Kidney epithelial cell (primary cell): ENCODE results near the gene U2SURP. TPM values are rescaled to one million over a fixed set of nuclear protein-coding genes. Genes with fewer than 3 reads are reported as not detected.

Source experiments
- DNase-seq: peaks from one replicate; pipeline ENCODE4 v3.0.0-alpha.2; 2010; ENCODE audit warnings: low read depth
- H3K27me3 ChIP-seq: 2 replicates; pipeline ENCODE4 v1.6.0; 2011; ENCODE audit warnings: low read length; ENCODE audit not compliant: control insufficient read depth, insufficient read depth
- H3K36me3 ChIP-seq: 2 replicates; pipeline ENCODE4 v1.5.1; 2011; ENCODE audit warnings: low read length; ENCODE audit not compliant: control insufficient read depth, insufficient read depth
- H3K4me3 ChIP-seq: 2 replicates; pipeline ENCODE4 v1.5.1; 2011; ENCODE audit warnings: low read depth, mild to moderate bottlenecking, control low read depth, low read length
- total RNA-seq: library from RNA; depleted of rRNA; stranded (reverse); fragments of >200 nt; gene quantifications from 2 replicates; pipeline ENCODE4 v1.2.3, GENCODE V29; 2015
- TF ChIP-seq, protein P1 (sequence below): IDR thresholded peaks from 2 replicates; pipeline ENCODE4 v1.5.1; 2011; ENCODE audit warnings: mild to moderate bottlenecking, moderate library complexity, low read length, control low read depth, inconsistent platforms; ENCODE audit not compliant: insufficient read depth, poor library complexity, severe bottlenecking

Gene U2SURP
- total RNA-seq, 1 donor from 2014 or later = 60.6 TPM

- H3K4me3 ChIP-seq = no peak overlapping the region
- no peaks in the 10 kb centered on the region for H3K36me3 ChIP-seq
- TF ChIP-seq, protein P1, sequence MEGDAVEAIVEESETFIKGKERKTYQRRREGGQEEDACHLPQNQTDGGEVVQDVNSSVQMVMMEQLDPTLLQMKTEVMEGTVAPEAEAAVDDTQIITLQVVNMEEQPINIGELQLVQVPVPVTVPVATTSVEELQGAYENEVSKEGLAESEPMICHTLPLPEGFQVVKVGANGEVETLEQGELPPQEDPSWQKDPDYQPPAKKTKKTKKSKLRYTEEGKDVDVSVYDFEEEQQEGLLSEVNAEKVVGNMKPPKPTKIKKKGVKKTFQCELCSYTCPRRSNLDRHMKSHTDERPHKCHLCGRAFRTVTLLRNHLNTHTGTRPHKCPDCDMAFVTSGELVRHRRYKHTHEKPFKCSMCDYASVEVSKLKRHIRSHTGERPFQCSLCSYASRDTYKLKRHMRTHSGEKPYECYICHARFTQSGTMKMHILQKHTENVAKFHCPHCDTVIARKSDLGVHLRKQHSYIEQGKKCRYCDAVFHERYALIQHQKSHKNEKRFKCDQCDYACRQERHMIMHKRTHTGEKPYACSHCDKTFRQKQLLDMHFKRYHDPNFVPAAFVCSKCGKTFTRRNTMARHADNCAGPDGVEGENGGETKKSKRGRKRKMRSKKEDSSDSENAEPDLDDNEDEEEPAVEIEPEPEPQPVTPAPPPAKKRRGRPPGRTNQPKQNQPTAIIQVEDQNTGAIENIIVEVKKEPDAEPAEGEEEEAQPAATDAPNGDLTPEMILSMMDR = no peak
- no peak for DNase-seq
- no peaks in the 10 kb centered on the region for H3K27me3 ChIP-seq
Measured at GRCh38 chr3:143099210-143099609, 97.8 kb downstream of the U2SURP start.

DNA sequence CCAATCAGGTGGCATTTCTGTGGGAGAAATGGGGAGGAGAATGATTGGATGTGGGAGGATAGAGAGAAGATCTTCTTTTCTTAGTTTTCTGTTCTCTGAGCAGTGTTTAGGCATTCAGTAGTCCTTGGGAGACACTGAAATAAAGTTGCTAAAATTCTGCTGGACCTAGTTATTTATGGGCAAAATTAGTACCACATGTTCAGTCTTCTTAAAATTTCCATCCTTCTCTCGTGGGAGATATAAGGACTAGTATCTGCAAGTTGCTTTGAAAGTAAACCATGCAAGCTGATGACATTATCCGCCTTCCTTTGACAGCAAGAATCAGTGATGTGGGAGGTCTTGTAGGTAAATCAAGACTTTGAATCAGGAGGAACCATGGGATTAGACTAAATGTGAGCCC, 98.3 kb downstream of the U2SURP start:
- H3K27me3 ChIP-seq = no peaks in the 10 kb centered on the region
- no peak for DNase-seq
- H3K4me3 ChIP-seq = no peak overlapping the region
- TF ChIP-seq, protein P1 = no peak
- H3K36me3 ChIP-seq = no peaks in the 10 kb centered on the region

DNA sequence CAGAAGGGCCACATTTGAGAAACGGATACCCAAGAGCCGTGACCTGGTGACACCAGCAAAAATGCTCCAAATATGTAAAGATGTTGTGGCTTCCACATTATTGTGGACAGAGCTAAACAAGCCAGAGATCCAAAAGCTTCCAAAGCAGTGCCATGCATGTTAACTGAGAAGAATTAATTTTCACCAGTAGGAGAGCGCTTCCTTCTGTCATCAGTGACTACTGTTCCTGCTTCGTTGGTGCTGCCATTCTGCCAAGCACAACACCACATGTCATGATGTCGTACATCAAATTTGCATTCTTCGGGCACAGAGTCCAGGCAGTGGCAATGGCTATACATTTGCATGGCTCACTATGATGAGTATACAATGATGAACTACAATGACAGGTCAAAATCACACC, 99.1 kb downstream of the U2SURP start:
- no peak for DNase-seq
- TF ChIP-seq, protein P1 = no peak

DNA sequence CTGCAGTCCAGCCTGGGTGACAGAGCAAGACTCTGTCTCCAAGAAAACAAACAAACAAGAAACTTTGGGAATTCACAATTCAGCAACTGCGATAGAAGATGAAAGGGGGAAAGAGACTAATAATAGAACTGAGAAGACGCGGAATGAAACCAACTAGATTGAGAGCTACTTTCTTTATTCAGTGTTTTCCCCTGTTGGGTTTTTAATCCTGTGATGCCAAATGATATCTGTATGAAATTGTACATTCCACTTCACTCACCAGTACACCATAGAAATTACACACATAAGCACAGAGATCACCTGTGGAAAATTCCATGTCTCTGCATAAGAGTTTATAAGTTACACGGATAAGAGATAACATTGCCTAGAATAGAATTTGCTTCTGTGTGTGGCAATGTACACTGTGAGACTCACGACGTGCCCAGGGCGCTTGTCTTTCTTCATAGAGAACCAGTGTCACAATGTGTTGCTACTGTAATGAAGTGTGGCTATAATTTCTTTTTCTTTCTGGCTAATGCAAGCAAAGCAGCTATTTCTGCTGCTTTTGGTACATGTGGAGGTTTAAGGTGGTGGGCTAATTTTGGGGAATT, 100.5 kb downstream of the U2SURP start:
- Histone ChIP-seq H3K36me3 (no peaks in the 10 kb centered on the region), H3K4me3 (no peak overlapping the region), H3K27me3 (no peaks in the 10 kb centered on the region)
- DNase-seq = no peak
- TF ChIP-seq, protein P1 = no peak

More for the DNA sequence above, 99.1 kb downstream of the U2SURP start:
- Histone ChIP-seq H3K36me3 (no peaks in the 10 kb centered on the region), H3K27me3 (no peaks in the 10 kb centered on the region), H3K4me3 (no peak overlapping the region)

DNA sequence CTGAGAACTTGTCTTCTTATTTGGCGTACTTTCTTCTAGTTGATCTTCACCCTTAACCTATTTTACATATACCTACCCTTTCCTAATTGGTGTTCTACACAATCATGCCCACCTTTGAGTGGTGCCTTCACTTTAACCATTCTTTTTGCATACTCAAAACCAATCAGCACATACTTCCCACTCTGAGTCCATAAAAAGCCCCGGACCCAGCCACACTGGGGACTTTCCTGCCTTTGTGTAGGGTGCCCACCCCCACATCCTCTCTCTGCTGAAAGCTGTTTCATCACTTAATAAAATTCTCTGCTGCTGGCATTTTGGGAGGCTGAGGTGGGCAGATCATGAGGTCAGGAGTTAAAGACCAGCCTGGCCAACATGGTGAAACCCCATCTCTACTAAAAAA, 102.3 kb downstream of the U2SURP start:
- H3K36me3 ChIP-seq = no peaks in the 10 kb centered on the region
- TF ChIP-seq, protein P1 = no peak
- H3K4me3 ChIP-seq = no peak overlapping the region
- H3K27me3 ChIP-seq = no peaks in the 10 kb centered on the region
- DNase-seq = no peak

DNA sequence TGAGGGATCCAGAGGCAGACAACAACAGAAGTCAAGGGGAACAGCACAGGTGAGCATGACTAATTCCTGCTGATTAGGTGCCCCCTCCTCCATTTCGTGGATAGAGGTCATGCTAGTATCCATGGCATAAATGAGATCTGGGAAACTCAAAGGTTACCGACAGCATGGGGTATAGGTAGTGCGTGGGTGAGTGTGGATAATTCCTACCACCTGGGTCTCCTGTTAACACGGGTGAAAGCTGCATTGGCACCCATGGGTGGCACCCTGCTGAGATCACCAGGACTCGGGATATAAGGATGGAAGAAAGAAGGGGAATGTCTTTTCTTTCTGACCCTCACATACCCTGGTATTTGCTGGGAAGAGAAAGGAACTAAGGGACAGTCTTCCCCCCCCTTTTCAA, 103.8 kb downstream of the U2SURP start:
- no peaks in the 10 kb centered on the region for H3K36me3 ChIP-seq
- TF ChIP-seq, protein P1 = no peak
- DNase-seq = no peak
- H3K4me3 ChIP-seq = no peak overlapping the region
- no peaks in the 10 kb centered on the region for H3K27me3 ChIP-seq
